Measurements from ENCODE around the gene MSRB3.
A peak's percentile ranks its signal among the peaks of the same experiment; 100 is the strongest.

Gene MSRB3

DNA sequence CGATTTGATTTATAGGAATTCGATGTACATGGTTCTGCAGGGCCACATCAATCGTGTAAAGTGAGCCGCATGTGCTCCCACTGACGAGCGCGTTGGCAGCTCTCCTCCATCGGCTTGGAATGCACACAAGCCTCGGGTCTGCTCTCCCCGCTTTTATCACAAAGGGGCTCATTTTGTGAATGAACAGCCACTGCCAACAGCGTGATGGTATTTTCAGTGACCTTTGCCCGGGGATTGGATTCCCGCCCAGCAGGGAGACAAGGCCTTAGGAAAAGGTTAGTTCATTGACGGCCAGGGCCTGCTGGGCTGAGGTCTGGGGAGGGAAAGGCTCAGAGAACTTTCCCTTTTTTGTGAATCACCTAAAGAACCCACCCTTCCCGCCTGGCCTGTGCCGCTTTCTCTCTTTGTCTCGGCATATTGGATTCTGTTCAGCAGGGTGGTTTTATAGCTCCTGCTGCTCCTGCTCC lies 232.1 kb downstream of the MSRB3 start:
- peaks cover 6% of the 10 kb centered on the region; the same call in 1 of the 2 replicates for H3K27me3 ChIP-seq (ENCODE audit: control insufficient read depth, insufficient read depth, low read length)
- no peaks in the 10 kb centered on the region for H3K36me3 ChIP-seq (ENCODE audit: control insufficient read depth, insufficient read depth, low read length)
- H3K9me3 ChIP-seq (ENCODE audit: control insufficient read depth, insufficient read depth, low read depth, low read length): no peaks in the 10 kb centered on the region
- no peak overlapping the region for H3K9ac ChIP-seq (ENCODE audit: low read length)
- peaks cover 19% of the 10 kb centered on the region for H3K4me1 ChIP-seq (ENCODE audit: control insufficient read depth, insufficient read depth, low read length)
- 0 out of 2 replicates have a peak overlapping the region, but pooled peaks have one; percentile 2 for H3K4me3 ChIP-seq (ENCODE audit: low read depth, low read length)
- H3K27ac ChIP-seq (ENCODE audit: low read depth, low read length): no peak overlapping the region

GRCh38 chr12:65511134-65511834 lies 232.8 kb downstream of the MSRB3 start:
- Histone ChIP-seq H3K27ac (ENCODE audit: low read depth, low read length) (no peak overlapping the region), H3K4me3 (ENCODE audit: low read depth, low read length) (no peak overlapping the region), H3K36me3 (ENCODE audit: control insufficient read depth, insufficient read depth, low read length) (no peaks in the 10 kb centered on the region)

GRCh38 chr12:65511912-65512311 lies 233.4 kb downstream of the MSRB3 start:
- Histone ChIP-seq H3K27me3 (ENCODE audit: control insufficient read depth, insufficient read depth, low read length) (peaks cover 6% of the 10 kb centered on the region; the same call in 1 of the 2 replicates), H3K36me3 (ENCODE audit: control insufficient read depth, insufficient read depth, low read length) (no peaks in the 10 kb centered on the region), H3K4me1 (ENCODE audit: control insufficient read depth, insufficient read depth, low read length) (peaks cover 18% of the 10 kb centered on the region), H3K9ac (ENCODE audit: low read length) (no peak overlapping the region), H3K4me3 (ENCODE audit: low read depth, low read length) (no peak overlapping the region), H3K27ac (ENCODE audit: low read depth, low read length) (no peak overlapping the region), H3K9me3 (ENCODE audit: control insufficient read depth, insufficient read depth, low read depth, low read length) (no peaks in the 10 kb centered on the region)

More at GRCh38 chr12:65511134-65511834, 232.8 kb downstream of the MSRB3 start:
- no peak overlapping the region for H3K9ac ChIP-seq (ENCODE audit: low read length)
- peaks cover 18% of the 10 kb centered on the region for H3K4me1 ChIP-seq (ENCODE audit: control insufficient read depth, insufficient read depth, low read length)
- H3K9me3 ChIP-seq (ENCODE audit: control insufficient read depth, insufficient read depth, low read depth, low read length): no peaks in the 10 kb centered on the region
- peaks cover 6% of the 10 kb centered on the region; the same call in 1 of the 2 replicates for H3K27me3 ChIP-seq (ENCODE audit: control insufficient read depth, insufficient read depth, low read length)
